Measurements from ENCODE around the gene ASB18.

GRCh38 chr2:236146436-236146835, 117.8 kb downstream of the ASB18 start:
- no peak for TF ChIP-seq CTCF (IDR thresholded peaks at IDR 0.05)
- no peak for TF ChIP-seq POLR2A (IDR thresholded peaks at IDR 0.05)
